Measurements from ENCODE around the gene OSBPL2. TPM values are rescaled to one million over a fixed set of nuclear protein-coding genes. Genes with fewer than 3 reads are reported as not detected.

The OSBPL2 gene
- total RNA-seq, 4 donors from 2014 or later, result 48.4 to 65.1 (median 55.8) TPM

DNA sequence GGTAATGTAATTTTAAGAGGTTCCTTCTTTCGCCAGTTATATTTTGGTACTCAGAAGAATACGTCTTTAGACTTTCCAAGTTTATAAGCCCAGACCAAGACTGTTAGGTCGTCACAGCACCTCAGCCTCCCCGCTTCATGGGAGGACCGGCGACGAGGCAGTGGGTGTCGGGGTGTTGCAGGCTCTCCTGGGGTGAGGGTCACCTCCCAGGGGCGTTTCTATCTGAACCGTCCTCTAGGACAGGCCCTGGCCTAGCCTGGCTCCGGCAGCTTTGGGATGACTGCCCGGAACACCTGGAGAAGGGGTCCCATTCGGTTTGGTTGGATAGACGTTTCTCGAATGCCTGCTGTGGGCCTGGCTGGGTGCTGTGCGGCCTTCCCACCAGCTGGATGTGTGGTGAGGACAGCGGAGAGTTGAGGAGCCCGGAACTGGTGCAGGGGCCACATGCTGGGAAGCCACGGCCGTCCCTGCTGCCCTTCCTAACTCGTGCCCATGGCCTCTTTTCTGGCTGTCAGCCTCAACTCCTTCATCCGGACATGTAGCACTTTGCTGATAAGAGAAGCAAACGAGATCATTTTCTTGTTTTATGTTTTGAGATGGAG lies 1.1 kb downstream of the OSBPL2 start:
- WGBS, 2 donors, result 28 to 44% methylated on average over 7 to 13 of the region's 23 CpGs
- intact Hi-C loops (cut with DNase I), result no loop called here
- peaks cover 0 to 2% (median 0%) of the 10 kb centered on the region in 4 donors for H3K27me3 ChIP-seq
- DNase-seq, result no peak
- H3K36me3 ChIP-seq, result peaks cover 0 to 25% (median 0%) of the 10 kb centered on the region in 3 donors
- TF ChIP-seq, protein P1, sequence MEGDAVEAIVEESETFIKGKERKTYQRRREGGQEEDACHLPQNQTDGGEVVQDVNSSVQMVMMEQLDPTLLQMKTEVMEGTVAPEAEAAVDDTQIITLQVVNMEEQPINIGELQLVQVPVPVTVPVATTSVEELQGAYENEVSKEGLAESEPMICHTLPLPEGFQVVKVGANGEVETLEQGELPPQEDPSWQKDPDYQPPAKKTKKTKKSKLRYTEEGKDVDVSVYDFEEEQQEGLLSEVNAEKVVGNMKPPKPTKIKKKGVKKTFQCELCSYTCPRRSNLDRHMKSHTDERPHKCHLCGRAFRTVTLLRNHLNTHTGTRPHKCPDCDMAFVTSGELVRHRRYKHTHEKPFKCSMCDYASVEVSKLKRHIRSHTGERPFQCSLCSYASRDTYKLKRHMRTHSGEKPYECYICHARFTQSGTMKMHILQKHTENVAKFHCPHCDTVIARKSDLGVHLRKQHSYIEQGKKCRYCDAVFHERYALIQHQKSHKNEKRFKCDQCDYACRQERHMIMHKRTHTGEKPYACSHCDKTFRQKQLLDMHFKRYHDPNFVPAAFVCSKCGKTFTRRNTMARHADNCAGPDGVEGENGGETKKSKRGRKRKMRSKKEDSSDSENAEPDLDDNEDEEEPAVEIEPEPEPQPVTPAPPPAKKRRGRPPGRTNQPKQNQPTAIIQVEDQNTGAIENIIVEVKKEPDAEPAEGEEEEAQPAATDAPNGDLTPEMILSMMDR (IDR thresholded peaks at IDR 0.05), result no peak
- TF ChIP-seq POLR2A (IDR thresholded peaks at IDR 0.05), result no peak
- peak overlapping the region; percentile 80 to 91 (median 90) for H3K4me3 ChIP-seq
- H3K4me1 ChIP-seq, result peaks cover 38 to 68% (median 39%) of the 10 kb centered on the region in 3 donors
- H3K27ac ChIP-seq, result peak overlapping the region; percentile 90 to 99 (median 97)
- no peaks in the 10 kb centered on the region for H3K9me3 ChIP-seq

DNA sequence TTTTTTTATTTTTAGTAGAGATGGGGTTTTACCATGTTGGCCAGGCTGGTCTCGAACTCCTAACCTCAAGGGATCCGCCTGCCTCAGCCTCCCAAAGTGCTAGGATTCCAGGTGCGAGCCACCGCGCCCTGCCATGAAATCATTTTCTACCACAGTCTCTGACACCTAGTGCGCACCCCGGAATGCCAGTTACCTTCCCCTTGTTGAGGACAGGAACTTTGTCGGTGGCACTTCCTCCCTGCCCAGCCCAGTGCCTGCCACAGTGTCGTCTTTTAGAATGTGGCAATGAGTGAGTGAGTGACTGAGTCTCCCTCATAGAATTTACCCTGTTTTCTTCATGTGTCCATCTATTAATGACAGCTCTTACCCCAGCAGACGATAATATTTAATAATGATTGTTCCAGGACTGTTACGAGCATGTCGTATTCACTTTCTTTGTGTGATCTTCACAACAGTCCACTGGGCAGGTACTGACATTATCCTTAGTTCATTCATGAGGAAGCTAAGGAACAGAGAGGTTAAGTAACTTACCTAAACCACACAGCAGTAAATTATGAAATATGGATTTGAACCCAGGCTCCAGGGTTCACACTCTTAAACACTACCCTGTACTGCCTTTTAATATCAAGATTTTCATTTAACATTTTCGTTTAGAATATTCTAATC lies 1.8 kb downstream of the OSBPL2 start:
- TF ChIP-seq POLR2A (IDR thresholded peaks at IDR 0.05), result no peak
- TF ChIP-seq, protein P1 (IDR thresholded peaks at IDR 0.05), result no peak
- intact Hi-C loops (cut with DNase I), result no loop called here
- no peak for DNase-seq
- Histone ChIP-seq H3K4me1 (peaks cover 38 to 73% (median 39%) of the 10 kb centered on the region in 3 donors), H3K4me3 (peak overlapping the region; percentile 80 to 91 (median 90)), H3K36me3 (peaks cover 0 to 33% (median 0%) of the 10 kb centered on the region in 3 donors), H3K9me3 (no peaks in the 10 kb centered on the region), H3K27ac (peak overlapping the region; percentile 34 to 99 (median 97)), H3K27me3 (no peaks in the 10 kb centered on the region)
- 81 to 84% methylated on average over 10 to 13 of the region's 13 CpGs for WGBS, 2 donors

DNA sequence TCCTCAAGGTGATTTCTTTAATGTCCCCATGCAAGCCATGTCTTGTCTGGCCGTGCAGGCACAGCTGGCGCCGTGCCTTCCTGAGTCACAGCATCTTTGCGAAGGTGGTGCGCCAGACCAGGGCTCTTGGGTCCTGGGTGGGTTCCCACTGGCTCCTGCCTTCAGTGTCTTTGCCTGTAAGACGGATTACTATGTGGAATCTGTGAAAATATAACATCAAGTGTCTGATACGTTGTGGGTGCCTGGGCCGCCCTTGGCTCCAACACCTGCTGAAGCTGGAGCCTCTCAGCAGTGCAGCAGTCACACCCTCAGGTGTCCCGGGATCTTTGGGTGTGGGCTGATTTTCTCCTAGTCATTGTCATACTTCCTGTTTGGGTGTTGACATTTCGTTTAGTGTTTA lies 3.2 kb downstream of the OSBPL2 start:
- peak overlapping the region; percentile 53 to 99 (median 97) for H3K27ac ChIP-seq
- H3K4me1 ChIP-seq, result peaks cover 38 to 86% (median 46%) of the 10 kb centered on the region in 3 donors
- H3K4me3 ChIP-seq, result peak overlapping the region in 3 of 4 donors; percentile 2 to 12 (median 8)
- H3K27me3 ChIP-seq, result no peaks in the 10 kb centered on the region
- intact Hi-C loops (cut with DNase I), result no loop called here
- DNase-seq, result no peak
- peaks cover 0 to 43% (median 0%) of the 10 kb centered on the region in 3 donors for H3K36me3 ChIP-seq
- no peaks in the 10 kb centered on the region for H3K9me3 ChIP-seq
- 58 to 69% methylated on average over 8 to 9 of the region's 10 CpGs for WGBS, 2 donors
- TF ChIP-seq, protein P1 (IDR thresholded peaks at IDR 0.05), result no peak
- no peak for TF ChIP-seq POLR2A (IDR thresholded peaks at IDR 0.05)

DNA sequence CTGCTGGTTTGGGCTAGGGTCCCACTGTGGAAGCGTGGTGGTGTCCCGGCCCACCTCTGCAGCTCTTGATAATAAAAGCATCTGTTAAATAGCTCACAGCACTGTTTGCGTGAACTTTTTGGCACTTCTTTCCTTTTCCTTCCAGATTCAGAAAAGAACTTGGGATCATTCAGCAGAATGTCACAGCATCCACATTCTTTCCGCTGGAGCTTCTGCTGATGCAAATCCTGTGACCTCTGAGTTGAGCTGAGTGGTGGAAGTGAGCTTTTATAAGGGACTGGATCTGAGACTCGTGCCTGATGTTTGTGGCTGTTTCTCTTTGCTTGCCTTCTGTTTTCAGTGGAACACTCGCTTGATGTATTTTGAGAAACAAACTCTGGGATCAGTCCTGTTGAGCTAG lies 3.9 kb downstream of the OSBPL2 start:
- DNase-seq, result no peak
- TF ChIP-seq, protein P1 (IDR thresholded peaks at IDR 0.05), result no peak
- TF ChIP-seq POLR2A (IDR thresholded peaks at IDR 0.05), result no peak
- Histone ChIP-seq H3K27me3 (no peaks in the 10 kb centered on the region), H3K36me3 (peaks cover 0 to 48% (median 0%) of the 10 kb centered on the region in 3 donors), H3K4me1 (peaks cover 42 to 92% (median 46%) of the 10 kb centered on the region in 3 donors), H3K27ac (peak overlapping the region; percentile 53 to 99 (median 97)), H3K9me3 (no peaks in the 10 kb centered on the region), H3K4me3 (peak overlapping the region in 1 of 4 donors; percentile 12)
- intact Hi-C loops (cut with DNase I), result no loop called here
- WGBS, 2 donors, result 77 to 86% methylated on average over 6 of the region's 6 CpGs

DNA sequence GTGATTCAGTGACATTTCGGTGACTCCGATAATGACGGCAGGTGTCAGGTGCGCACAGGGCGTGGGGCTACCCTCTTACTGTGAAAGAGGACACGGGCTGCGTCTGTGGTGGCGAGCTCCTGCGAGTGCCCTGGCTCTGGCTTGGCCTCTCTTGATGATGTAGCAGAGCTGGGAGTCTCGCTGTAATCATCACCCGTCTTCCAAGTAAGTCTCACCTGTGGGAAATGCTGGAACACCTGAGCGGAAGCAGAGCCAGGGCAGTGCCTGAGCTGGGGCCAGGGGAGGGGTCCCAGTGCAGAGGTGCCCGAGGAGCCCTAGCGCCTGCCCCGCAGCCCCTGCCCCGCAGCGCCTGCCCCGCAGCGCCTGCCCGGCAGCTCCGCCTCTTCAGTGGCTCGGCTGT lies 4.8 kb downstream of the OSBPL2 start:
- peaks cover 0 to 48% (median 0%) of the 10 kb centered on the region in 3 donors for H3K36me3 ChIP-seq
- no peaks in the 10 kb centered on the region for H3K27me3 ChIP-seq
- 84 to 90% methylated on average over 13 to 14 of the region's 22 CpGs for WGBS, 2 donors
- no peaks in the 10 kb centered on the region for H3K9me3 ChIP-seq
- TF ChIP-seq POLR2A (IDR thresholded peaks at IDR 0.05), result no peak
- TF ChIP-seq, protein P1 (IDR thresholded peaks at IDR 0.05), result no peak
- intact Hi-C loops (cut with DNase I), result no loop called here
- H3K4me1 ChIP-seq, result peaks cover 38 to 84% (median 41%) of the 10 kb centered on the region in 3 donors
- no peak overlapping the region for H3K4me3 ChIP-seq
- no peak for DNase-seq
- H3K27ac ChIP-seq, result peak overlapping the region; percentile 53 to 99 (median 97)

All from esophagus squamous epithelium (tissue), 5 donors.